Cardiac septum (tissue), 1 donor: ENCODE measurements around the gene POLD1. TPM values are rescaled to one million over a fixed set of nuclear protein-coding genes. Genes with fewer than 3 reads are reported as not detected.
"Not testable (repeated sequence)": the region's sequence is repeated elsewhere in the genome, so short reads cannot be mapped to it uniquely, and the experiment has no call there.

Experiments used
- DNase-seq: peaks from one replicate; pipeline ENCODE4 v3.0.0-alpha.2; 2020; ENCODE audit warnings: low spot score
- intact Hi-C: fragments of 100-400 bp; cut with DNase I; formaldehyde crosslinking; loops from one replicate; pipeline ENCODE4 v1.14.0; 2022
- long read RNA-seq: library from polyadenylated mRNA; unstranded; transcript quantifications from one replicate; pipeline ENCODE4 v2.0.0, GENCODE V29; 2021
- total RNA-seq: library from RNA; stranded (reverse); fragmentation: NEBNext Ultra II Directional; extraction: Animal tissue kit (Norgen Biotek cat#: 25700); gene quantifications from one replicate; pipeline ENCODE4 v1.2.1, GENCODE V29; 2021
- donor health status: DM: no; HTN: no; CAD: no.

POLD1 gene
- total RNA-seq, result 8.0 TPM
- long read RNA-seq, transcript POLD1-201 (27 exons, 3,444 nt), result major isoform, 5 of 17 reads
- long read RNA-seq, partial matches to known transcripts, result 10 of 17 reads
- long read RNA-seq, other reads (novel, unspliced or antisense), result 1 of 17 reads

- peak; percentile 98 for DNase-seq
- intact Hi-C loops, result loop anchor here (1.0 kb wide), 1 partner anchor 127 kb away; the partner anchor contains the start of gene JOSD2
Measured at GRCh38 chr19:50383852-50384684, at the start of gene POLD1. POLD1 (plus strand) TSS chr19:50384347; CDS start chr19:50398852, 14,505 bp downstream.

GRCh38 chr19:50334741-50335421 is 49.3 kb upstream of the POLD1 start:
- intact Hi-C loops, result no loop called here
- DNase-seq, result no peak

GRCh38 chr19:50337031-50337430 is 47.1 kb upstream of the POLD1 start:
- DNase-seq, intact Hi-C loops: not testable (repeated sequence)

GRCh38 chr19:50340331-50340730 is 43.8 kb upstream of the POLD1 start:
- intact Hi-C loops, result no loop called here
- DNase-seq, result no peak

- DNase-seq, result no peak
- intact Hi-C loops, result no loop called here
Measured at GRCh38 chr19:50341091-50341564, 43.0 kb upstream of the POLD1 start.

GRCh38 chr19:50344661-50345318 is 39.4 kb upstream of the POLD1 start:
- no peak for DNase-seq

GRCh38 chr19:50347089-50347581 is 37.0 kb upstream of the POLD1 start:
- intact Hi-C loops, DNase-seq: not testable (repeated sequence)

More at GRCh38 chr19:50344661-50345318, 39.4 kb upstream of the POLD1 start:
- intact Hi-C loops, result no loop called here

- intact Hi-C loops, result no loop called here
- no peak for DNase-seq
Measured at GRCh38 chr19:50349277-50350057, 34.7 kb upstream of the POLD1 start.

- intact Hi-C loops, result no loop called here
- DNase-seq, result no peak
Measured at GRCh38 chr19:50352242-50352641, 31.9 kb upstream of the POLD1 start.

- intact Hi-C loops, DNase-seq: not testable (repeated sequence)
Measured at GRCh38 chr19:50353487-50353880, 30.7 kb upstream of the POLD1 start.

- intact Hi-C loops, result no loop called here
- DNase-seq, result no peak
Measured at GRCh38 chr19:50356691-50357177, 27.4 kb upstream of the POLD1 start.

GRCh38 chr19:50357178-50358100 is 26.7 kb upstream of the POLD1 start:
- intact Hi-C loops, result no loop called here
- DNase-seq, result peak; percentile 87

- peak; percentile 88 for DNase-seq
- intact Hi-C loops, result no loop called here
Measured at GRCh38 chr19:50358483-50359327, 25.4 kb upstream of the POLD1 start.

- intact Hi-C loops, result no loop called here
- DNase-seq, result no peak
Measured at GRCh38 chr19:50359328-50359818, 24.8 kb upstream of the POLD1 start.

- intact Hi-C loops, result loop anchor here (10.0 kb wide), 1 partner anchor 193 kb away; no protein-coding TSS in a partner anchor
- DNase-seq, result no peak
Measured at GRCh38 chr19:50361290-50362029, 22.7 kb upstream of the POLD1 start.

- intact Hi-C loops, result loop anchor here (10.0 kb wide), 1 partner anchor 193 kb away; no protein-coding TSS in a partner anchor
- no peak for DNase-seq
Measured at GRCh38 chr19:50362030-50362412, 22.1 kb upstream of the POLD1 start.
